ENCODE results near the gene ZNF740.

DNA sequence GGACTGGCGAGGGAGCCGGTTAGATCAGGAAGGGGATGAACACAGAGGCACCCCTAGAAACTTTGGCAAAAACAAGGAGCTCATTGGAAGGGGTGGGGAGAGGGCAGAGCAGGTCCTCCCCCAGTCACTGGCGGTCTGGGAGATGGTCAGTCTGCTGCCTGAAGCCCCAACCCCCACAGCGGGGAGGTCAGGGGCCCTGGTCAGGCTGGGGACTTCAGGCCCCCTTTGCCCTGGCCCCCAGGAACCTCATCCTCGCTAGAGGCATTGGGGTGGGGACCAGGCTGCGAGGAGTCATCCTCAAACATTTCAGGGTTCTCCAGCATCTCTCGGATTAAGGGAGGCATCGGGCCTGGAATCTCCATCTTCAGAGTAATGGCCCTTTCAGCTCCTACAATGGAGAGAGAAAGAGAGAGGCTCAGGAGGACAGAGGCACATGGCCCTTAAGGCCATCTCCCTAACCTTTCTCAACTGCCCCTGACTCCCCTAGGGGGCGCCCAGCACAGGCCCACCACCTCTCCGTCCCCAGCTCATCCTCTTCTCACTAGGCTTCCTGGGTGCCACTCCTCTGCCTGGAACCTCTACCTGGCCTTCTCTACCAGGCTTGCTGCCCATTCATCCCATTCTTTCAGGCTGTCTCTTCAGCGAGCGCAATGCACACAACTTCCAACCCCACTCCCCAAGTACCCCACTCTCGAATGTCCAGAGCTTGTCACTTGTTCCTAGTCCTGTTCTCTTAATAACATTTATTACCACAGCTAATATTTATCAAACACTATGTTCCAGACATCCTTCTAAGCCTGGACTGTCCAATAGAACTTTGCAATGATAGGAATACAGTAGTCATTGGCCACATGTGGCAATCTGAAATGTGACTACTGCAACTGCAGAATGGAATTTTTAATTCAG is 31.2 kb downstream of the ZNF740 start:
- TF ChIP-seq CTCF (IDR thresholded peaks at IDR 0.05): peak; percentile 60
- no peak for TF ChIP-seq ZFX (IDR thresholded peaks at IDR 0.05; ENCODE audit: borderline replicate concordance)
